GM12864 (cell line): ENCODE results near the gene DLD.

ENCODE experiments used
- DNase-seq: peaks from one replicate; pipeline ENCODE4 v3.0.0-alpha.2; 2011; ENCODE audit warnings: low read depth
- H3K4me3 ChIP-seq: 2 replicates; pipeline ENCODE4 v1.5.1; 2011; ENCODE audit warnings: mild to moderate bottlenecking, low read depth, low read length, control low read depth
- TF ChIP-seq, protein P1 (sequence below): IDR thresholded peaks from 2 replicates; pipeline ENCODE4 v1.5.1; 2011; ENCODE audit warnings: low read depth, mild to moderate bottlenecking, moderate library complexity, low read length, control low read depth, inconsistent platforms; ENCODE audit errors: missing control alignments

DLD gene

DNA sequence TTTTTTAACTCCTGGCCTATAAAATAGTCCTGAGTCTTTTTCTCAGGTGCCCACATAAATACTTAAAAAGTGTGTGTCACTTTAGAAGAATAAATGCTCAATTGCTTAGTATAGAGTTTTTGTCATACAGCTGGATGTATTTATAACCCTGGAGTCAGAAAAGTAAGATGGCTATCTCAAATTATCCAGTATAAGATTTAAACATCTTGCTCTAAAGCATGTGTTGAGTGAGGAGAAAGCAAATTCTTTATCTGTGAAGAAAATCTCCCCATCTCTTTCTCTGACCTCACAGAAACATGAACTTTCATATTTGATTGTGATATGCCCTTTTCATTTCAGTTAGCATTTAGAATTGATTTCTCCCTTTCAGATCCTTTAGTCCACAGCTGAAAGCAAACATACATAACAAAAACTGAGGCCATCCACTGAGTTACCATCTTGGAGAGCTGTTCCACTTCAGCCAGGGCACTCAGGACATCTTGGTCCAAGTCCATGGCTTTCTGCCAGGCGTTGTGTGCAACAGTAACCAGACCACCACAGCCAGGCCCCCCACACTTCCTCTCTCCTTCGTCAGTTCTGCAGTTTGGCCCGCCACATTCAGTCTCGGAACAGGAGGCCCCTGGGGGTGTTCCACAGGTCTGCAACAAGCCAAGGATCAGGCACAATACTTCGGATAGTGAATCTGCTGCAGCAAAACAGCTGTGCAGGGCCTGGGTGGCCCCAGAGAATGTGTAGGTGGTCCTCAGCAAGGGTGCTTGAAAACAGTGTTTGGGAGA lies 40.9 kb downstream of the DLD start:
- TF ChIP-seq, protein P1, sequence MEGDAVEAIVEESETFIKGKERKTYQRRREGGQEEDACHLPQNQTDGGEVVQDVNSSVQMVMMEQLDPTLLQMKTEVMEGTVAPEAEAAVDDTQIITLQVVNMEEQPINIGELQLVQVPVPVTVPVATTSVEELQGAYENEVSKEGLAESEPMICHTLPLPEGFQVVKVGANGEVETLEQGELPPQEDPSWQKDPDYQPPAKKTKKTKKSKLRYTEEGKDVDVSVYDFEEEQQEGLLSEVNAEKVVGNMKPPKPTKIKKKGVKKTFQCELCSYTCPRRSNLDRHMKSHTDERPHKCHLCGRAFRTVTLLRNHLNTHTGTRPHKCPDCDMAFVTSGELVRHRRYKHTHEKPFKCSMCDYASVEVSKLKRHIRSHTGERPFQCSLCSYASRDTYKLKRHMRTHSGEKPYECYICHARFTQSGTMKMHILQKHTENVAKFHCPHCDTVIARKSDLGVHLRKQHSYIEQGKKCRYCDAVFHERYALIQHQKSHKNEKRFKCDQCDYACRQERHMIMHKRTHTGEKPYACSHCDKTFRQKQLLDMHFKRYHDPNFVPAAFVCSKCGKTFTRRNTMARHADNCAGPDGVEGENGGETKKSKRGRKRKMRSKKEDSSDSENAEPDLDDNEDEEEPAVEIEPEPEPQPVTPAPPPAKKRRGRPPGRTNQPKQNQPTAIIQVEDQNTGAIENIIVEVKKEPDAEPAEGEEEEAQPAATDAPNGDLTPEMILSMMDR: no peak
- no peak for DNase-seq
- no peak overlapping the region for H3K4me3 ChIP-seq

DNA sequence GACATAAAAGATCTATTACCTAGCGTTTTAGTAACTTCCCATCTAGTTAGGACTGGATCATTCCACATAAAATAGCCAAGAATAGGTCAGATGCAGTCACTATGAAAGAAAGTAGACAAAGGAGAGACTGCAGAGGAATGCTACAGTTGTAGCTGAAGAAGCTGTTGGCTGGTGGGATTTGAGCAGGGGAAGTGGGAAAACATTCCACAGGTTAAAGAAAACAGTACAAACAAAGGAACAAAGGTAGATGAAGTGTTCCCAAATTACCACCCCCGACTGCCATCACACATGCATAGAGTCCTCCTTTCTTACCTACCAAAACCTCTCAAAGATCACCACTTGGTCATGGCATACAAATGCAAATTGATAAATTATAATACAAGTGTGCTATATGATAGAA lies 41.8 kb downstream of the DLD start:
- TF ChIP-seq, protein P1: no peak

DNA sequence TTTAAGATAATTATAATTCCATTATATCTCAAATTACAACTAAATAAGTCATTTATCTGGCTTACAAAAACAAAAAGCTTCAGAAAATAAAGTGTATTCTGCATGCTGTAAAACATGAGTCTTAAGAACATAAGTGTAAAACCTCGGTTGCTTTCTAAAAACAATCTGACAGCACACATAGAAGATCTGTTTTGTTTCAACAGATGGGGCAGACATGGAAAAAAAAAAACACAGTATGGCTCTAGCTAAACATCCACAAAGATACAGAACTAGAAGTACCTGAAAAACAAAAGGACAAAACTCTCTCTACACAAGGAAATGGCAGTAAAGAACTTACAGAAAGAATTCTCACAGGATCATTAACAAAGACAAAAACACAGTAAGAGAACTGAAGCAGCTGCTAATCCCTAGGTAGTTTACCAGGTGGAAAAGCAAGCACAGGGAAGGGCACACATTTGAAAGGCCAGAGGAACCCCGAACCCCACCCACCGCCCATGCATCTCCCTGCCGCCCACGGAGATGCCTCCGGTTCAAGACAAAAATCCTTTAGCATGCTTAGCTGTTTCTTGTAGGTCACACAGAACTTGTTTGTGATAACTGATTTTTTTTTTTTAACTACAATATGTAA lies 42.5 kb downstream of the DLD start:
- no peak overlapping the region for H3K4me3 ChIP-seq
- TF ChIP-seq, protein P1: no peak
- DNase-seq: no peak

More for the DNA sequence above, 41.8 kb downstream of the DLD start:
- DNase-seq: no peak
- no peak overlapping the region for H3K4me3 ChIP-seq

DNA sequence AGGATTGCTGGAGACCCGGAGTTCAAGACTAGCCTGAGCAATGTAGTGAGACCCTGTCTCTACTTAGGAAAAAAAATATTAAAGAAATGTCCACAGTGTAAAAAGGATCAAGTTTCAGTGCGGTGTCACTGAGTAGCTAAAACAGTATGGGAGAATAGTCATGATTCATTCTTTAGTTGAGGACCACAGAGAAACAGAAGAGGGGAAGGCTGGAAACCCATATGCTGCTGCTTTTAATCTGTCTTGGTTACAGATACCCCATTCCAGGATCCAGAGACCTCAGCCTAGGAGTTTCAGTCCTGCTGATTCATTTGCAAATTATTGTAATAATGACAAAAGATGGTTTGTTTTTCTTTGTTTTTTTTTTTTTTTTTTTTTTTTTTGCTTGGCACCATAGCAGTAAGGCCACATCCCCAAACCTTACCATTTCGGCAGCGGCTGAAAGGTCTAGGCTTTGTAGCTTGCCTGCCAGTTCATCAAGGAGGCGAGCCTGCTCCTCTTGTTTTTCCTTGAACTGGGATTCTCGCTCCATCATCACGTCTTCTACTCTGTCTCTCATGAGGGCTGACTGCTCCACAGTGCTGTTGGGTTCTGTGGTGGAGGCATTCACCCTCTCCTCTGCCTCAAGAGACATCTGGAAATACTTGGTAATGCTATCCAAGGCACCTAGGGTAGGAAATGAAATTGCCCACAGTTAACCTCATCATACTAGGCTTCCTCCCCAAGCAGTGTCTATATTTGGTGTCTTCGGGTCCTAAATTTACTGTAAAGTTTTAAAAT lies 44.2 kb downstream of the DLD start:
- TF ChIP-seq, protein P1: no peak
- DNase-seq: no peak
- no peak overlapping the region for H3K4me3 ChIP-seq

DNA sequence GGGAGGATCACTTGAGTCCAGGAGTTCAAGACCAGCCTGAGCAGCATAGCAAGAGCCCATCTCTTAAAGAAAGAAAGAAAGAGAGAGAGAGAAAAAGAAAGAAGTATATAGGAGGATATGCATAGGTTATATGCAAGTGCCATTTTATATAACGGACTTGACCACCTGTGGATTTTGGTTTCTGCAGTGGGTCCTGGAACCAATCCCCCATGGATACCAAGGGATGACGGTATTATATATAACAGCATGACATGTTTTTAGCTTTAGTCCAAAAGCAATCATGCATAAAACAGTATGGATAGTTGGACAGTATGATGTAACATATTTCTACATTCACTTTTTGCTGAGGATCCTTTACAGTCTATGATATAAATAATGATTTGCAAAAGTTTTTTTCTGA lies 45.3 kb downstream of the DLD start:
- no peak overlapping the region for H3K4me3 ChIP-seq
- DNase-seq: no peak
- TF ChIP-seq, protein P1: no peak

DNA sequence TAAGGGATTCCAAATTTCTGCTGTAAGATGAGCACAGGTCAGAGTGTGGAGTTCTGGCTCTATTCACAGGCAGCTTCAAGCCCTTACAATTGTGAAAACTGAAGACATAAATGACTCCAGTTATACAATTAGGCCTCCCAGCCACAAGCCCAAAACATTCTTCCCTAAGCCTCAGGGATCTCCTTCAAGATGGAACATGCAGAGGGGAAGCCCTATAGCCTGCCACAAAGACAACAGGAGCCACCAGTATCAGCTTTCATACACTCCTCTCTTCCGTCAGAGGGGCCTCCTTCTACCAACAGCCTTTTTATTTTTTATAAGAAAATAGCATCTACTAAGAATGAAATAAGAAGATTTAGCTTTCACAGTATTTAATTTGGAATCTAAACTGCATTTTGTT lies 46.5 kb downstream of the DLD start:
- DNase-seq: no peak
- TF ChIP-seq, protein P1: no peak
- no peak overlapping the region for H3K4me3 ChIP-seq
